Progenitor cell of endocrine pancreas (in vitro differentiated cells): ENCODE results near the gene FBF1. TPM values are rescaled to one million over a fixed set of nuclear protein-coding genes. Genes with fewer than 3 reads are reported as not detected.

Experiments
- DNase-seq: peaks from one replicate; pipeline ENCODE4 v3.0.0; 2021; ENCODE audit warnings: low spot score; ENCODE audit not compliant: unreplicated experiment
- H3K27ac Mint-ChIP-seq: 2 replicates; pipeline ENCODE4 v1.8.0; 2021; ENCODE audit warnings: mild to moderate bottlenecking, moderate library complexity, mixed read lengths
- H3K27me3 Mint-ChIP-seq: 2 replicates; pipeline ENCODE4 v1.8.0; 2021; ENCODE audit warnings: mixed read lengths
- H3K36me3 Mint-ChIP-seq: 2 replicates; pipeline ENCODE4 v1.8.0; 2022; ENCODE audit warnings: mixed read lengths; ENCODE audit not compliant: insufficient read depth
- H3K4me1 Mint-ChIP-seq: 2 replicates; pipeline ENCODE4 v1.8.0; 2021; ENCODE audit warnings: low read depth, mixed read lengths
- H3K4me3 Mint-ChIP-seq: 2 replicates; pipeline ENCODE4 v1.8.0; 2021; ENCODE audit warnings: low read depth, mild to moderate bottlenecking, moderate library complexity, mixed read lengths
- H3K9me3 Mint-ChIP-seq: 2 replicates; pipeline ENCODE4 v1.8.0; 2021; ENCODE audit warnings: low read depth, mixed read lengths
- CTCF ChIP-seq: fragments of 200-600 bp; sonication (generic); IDR thresholded peaks from one replicate; pipeline ENCODE4 v1.5.0; 2021; ENCODE audit warnings: antibody characterized with exemption, mild to moderate bottlenecking; ENCODE audit not compliant: unreplicated experiment
- total RNA-seq: library from RNA; stranded (reverse); gene quantifications from 2 replicates; pipeline ENCODE4 v1.2.1, GENCODE V29; 2021

The FBF1 gene
- total RNA-seq, 1 donor from 2014 or later = 29.9 TPM

- H3K27me3 Mint-ChIP-seq = peaks cover 11% of the 10 kb centered on the region
- no peak for DNase-seq
- H3K4me1 Mint-ChIP-seq = peaks cover 8% of the 10 kb centered on the region
- H3K27ac Mint-ChIP-seq = peak overlapping the region; percentile 67
- no peaks in the 10 kb centered on the region for H3K36me3 Mint-ChIP-seq
- H3K9me3 Mint-ChIP-seq = no peaks in the 10 kb centered on the region
- H3K4me3 Mint-ChIP-seq = peak overlapping the region; percentile 73
- TF ChIP-seq CTCF = peak; percentile 42
Measured at GRCh38 chr17:75895370-75896155, 45.3 kb downstream of the FBF1 start.

GRCh38 chr17:75894049-75894733 is 46.7 kb downstream of the FBF1 start:
- TF ChIP-seq CTCF = no peak
- H3K27me3 Mint-ChIP-seq = peaks cover 11% of the 10 kb centered on the region
- peaks cover 8% of the 10 kb centered on the region for H3K4me1 Mint-ChIP-seq
- H3K27ac Mint-ChIP-seq = peak overlapping the region; percentile 87
- H3K9me3 Mint-ChIP-seq = no peaks in the 10 kb centered on the region
- DNase-seq = no peak
- no peaks in the 10 kb centered on the region for H3K36me3 Mint-ChIP-seq
- no peak overlapping the region for H3K4me3 Mint-ChIP-seq

- TF ChIP-seq CTCF = no peak
- Mint-ChIP-seq H3K27me3 (peaks cover 11% of the 10 kb centered on the region), H3K4me1 (peaks cover 8% of the 10 kb centered on the region)
Measured at GRCh38 chr17:75893305-75894048, 47.4 kb downstream of the FBF1 start.

GRCh38 chr17:75892556-75893224 is 48.2 kb downstream of the FBF1 start:
- no peak overlapping the region for H3K27ac Mint-ChIP-seq
- H3K36me3 Mint-ChIP-seq = no peaks in the 10 kb centered on the region
- H3K27me3 Mint-ChIP-seq = peaks cover 11% of the 10 kb centered on the region
- no peak for DNase-seq
- H3K9me3 Mint-ChIP-seq = no peaks in the 10 kb centered on the region
- H3K4me3 Mint-ChIP-seq = no peak overlapping the region
- peaks cover 8% of the 10 kb centered on the region for H3K4me1 Mint-ChIP-seq
- TF ChIP-seq CTCF = no peak

More at GRCh38 chr17:75893305-75894048, 47.4 kb downstream of the FBF1 start:
- Mint-ChIP-seq H3K4me3 (no peak overlapping the region), H3K9me3 (no peaks in the 10 kb centered on the region), H3K36me3 (no peaks in the 10 kb centered on the region), H3K27ac (no peak overlapping the region)
- DNase-seq = no peak
